Left lung (tissue), 10 donors: ENCODE results near the gene METTL4. TPM values are rescaled to one million over a fixed set of nuclear protein-coding genes. Genes with fewer than 3 reads are reported as not detected.
"Not testable (repeated sequence)": the region's sequence is repeated elsewhere in the genome, so short reads cannot be mapped to it uniquely, and the experiment has no call there.

ENCODE experiments used
- ATAC-seq: fragments of 200-7000 bp; cut with Tn5 transposase; one replicate; pipeline ENCODE4 v1.9.1; 2020; ENCODE audit warnings: moderate library complexity
- DNase-seq, 4 donors: peaks; one replicate each; pipeline ENCODE4 v3.0.0-alpha.2; 2013 to 2020
- H3K27ac ChIP-seq, 2 donors: fragments of 200-600 bp; sonication (generic) in 1 of 2; one replicate each; pipeline versions ENCODE4 v1.5.0 to v1.8.0; 2020 to 2021
- H3K27me3 ChIP-seq, 2 donors: fragments of 200-600 bp; sonication (generic) in 1 of 2; one replicate each; pipeline versions ENCODE4 v1.5.0 to v1.8.0; 2020 to 2021
- H3K36me3 ChIP-seq, 2 donors: fragments of 200-600 bp; sonication (generic) in 1 of 2; one replicate each; pipeline versions ENCODE4 v1.5.0 to v1.8.0; 2020 to 2021
- H3K4me1 ChIP-seq, 2 donors: fragments of 200-600 bp; one replicate each; pipeline ENCODE4 v1.8.0; 2021
- H3K4me3 ChIP-seq, 2 donors: fragments of 200-600 bp; sonication (generic) in 1 of 2; one replicate each; pipeline versions ENCODE4 v1.5.0 to v1.8.0; 2020 to 2021; ENCODE audit warnings: mild to moderate bottlenecking in 1 of 2
- H3K9me3 ChIP-seq, 2 donors: fragments of 200-600 bp; sonication (generic) in 1 of 2; one replicate each; pipeline versions ENCODE4 v1.5.0 to v1.8.0; 2020 to 2021
- intact Hi-C, 2 donors: fragments of 100-400 bp; cut with DNase I; formaldehyde crosslinking; loops; one replicate each; pipeline versions ENCODE4 v1.11.2 to v1.14.2; 2022
- polyA plus RNA-seq, 6 donors: library from polyadenylated mRNA; unstranded; fragments of 120-200 nt; gene quantifications; one replicate each; pipeline ENCODE4 v1.2.1, GENCODE V29; 2013; ENCODE audit not compliant: insufficient read length in 6 of 6
- total RNA-seq, 2 donors: library from RNA; stranded (reverse); fragmentation: NEBNext Ultra II Directional; extraction: Animal tissue kit (Norgen Biotek cat#: 25700); gene quantifications; one replicate each; pipeline ENCODE4 v1.2.1, GENCODE V29; 2021
- TF ChIP-seq, protein P1 (sequence below), 2 donors: fragments of 200-600 bp; sonication (generic) in 1 of 2; IDR thresholded peaks; one replicate each; pipeline versions ENCODE4 v1.5.0 to v1.8.0; 2021; ENCODE audit warnings: antibody characterized with exemption in 2 of 2
- donor health status: DM: no; HTN: yes; CAD: no.
- donor health status: DM: no; HTN: no; CAD: no.

Gene METTL4
- total and polyA plus RNA-seq, 8 donors = 8.7 to 23.6 (median 20.5) TPM

DNA sequence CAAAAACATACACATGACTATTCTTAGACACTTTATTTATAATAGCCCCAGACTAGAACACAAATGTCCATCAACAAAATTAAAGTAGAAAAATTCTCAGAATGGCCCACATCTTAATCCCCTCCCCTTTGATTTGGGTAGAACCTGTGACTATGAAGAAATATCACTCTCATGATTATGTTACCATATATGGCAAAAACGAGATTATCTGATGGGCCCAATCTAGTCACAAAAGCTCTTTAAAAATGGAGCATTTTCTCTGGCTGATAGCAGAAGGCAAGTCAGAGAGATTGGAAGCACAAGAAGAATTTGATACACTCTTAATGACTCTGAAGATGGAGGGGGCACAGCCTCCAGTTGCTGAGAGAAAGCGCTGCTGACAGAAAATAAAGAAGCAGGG is 39.6 kb downstream of the METTL4 start:
- Histone ChIP-seq H3K27ac (no peak overlapping the region), H3K4me1 (no peaks in the 10 kb centered on the region)
- no peak for ATAC-seq

DNA sequence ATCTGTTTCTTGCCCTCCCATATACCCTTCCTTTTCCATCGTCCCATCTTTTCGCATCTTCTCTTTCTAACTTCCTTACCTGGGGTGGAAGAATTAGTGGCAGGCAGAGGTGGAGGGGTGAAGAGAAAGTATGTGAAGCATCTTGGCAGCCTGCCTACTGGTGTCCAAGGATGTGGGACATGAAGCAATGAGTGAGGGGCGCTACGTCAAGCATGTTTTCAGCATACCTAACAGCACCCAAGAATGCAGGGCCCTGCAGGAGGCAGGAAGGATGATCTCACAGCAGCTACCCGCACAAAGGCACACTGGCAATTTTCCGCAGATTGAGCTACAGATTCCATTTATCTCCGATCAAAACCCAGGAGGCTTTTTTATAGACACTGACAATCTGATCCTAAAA is 42.2 kb downstream of the METTL4 start:
- Histone ChIP-seq H3K4me3 (no peak overlapping the region), H3K4me1 (no peaks in the 10 kb centered on the region), H3K27me3 (no peaks in the 10 kb centered on the region), H3K9me3 (no peaks in the 10 kb centered on the region), H3K27ac (no peak overlapping the region), H3K36me3 (no peaks in the 10 kb centered on the region)
- intact Hi-C loops = no loop called here
- ATAC-seq (no peak), DNase-seq (no peak)
- TF ChIP-seq, protein P1, sequence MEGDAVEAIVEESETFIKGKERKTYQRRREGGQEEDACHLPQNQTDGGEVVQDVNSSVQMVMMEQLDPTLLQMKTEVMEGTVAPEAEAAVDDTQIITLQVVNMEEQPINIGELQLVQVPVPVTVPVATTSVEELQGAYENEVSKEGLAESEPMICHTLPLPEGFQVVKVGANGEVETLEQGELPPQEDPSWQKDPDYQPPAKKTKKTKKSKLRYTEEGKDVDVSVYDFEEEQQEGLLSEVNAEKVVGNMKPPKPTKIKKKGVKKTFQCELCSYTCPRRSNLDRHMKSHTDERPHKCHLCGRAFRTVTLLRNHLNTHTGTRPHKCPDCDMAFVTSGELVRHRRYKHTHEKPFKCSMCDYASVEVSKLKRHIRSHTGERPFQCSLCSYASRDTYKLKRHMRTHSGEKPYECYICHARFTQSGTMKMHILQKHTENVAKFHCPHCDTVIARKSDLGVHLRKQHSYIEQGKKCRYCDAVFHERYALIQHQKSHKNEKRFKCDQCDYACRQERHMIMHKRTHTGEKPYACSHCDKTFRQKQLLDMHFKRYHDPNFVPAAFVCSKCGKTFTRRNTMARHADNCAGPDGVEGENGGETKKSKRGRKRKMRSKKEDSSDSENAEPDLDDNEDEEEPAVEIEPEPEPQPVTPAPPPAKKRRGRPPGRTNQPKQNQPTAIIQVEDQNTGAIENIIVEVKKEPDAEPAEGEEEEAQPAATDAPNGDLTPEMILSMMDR (IDR thresholded peaks at IDR 0.05) = no peak

More for the DNA sequence above, 39.6 kb downstream of the METTL4 start:
- intact Hi-C loops = no loop called here
- H3K27me3 ChIP-seq = no peaks in the 10 kb centered on the region
- no peak overlapping the region for H3K4me3 ChIP-seq
- peaks cover 0 to 10% of the 10 kb centered on the region in 2 donors for H3K36me3 ChIP-seq
- no peak for DNase-seq
- TF ChIP-seq, protein P1 (IDR thresholded peaks at IDR 0.05) = no peak
- no peaks in the 10 kb centered on the region for H3K9me3 ChIP-seq

DNA sequence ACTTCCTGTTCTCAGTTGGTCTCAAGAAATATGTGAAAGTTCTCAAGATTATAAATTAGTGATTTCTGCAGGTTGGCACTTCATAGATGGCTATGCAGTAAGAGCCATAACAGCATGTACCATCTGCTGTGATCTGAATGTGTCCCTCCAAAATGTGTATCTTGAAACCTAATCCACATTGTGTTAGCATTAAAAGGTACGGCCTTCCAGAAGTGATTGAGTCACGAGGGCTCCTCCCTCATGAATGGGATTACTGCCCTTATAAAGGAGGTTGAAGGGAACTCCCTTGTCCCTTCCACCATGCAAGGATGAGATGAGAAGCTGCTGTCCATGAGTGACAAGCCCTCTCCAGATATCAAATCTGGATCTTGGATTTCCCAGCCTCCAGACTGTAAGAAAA is 45.0 kb downstream of the METTL4 start:
- intact Hi-C loops = no loop called here
- Histone ChIP-seq H3K9me3 (no peaks in the 10 kb centered on the region), H3K4me1 (no peaks in the 10 kb centered on the region), H3K27me3 (no peaks in the 10 kb centered on the region), H3K27ac (no peak overlapping the region), H3K36me3 (no peaks in the 10 kb centered on the region), H3K4me3 (no peak overlapping the region)
- TF ChIP-seq, protein P1 (IDR thresholded peaks at IDR 0.05) = no peak
- ATAC-seq (no peak), DNase-seq (no peak)

DNA sequence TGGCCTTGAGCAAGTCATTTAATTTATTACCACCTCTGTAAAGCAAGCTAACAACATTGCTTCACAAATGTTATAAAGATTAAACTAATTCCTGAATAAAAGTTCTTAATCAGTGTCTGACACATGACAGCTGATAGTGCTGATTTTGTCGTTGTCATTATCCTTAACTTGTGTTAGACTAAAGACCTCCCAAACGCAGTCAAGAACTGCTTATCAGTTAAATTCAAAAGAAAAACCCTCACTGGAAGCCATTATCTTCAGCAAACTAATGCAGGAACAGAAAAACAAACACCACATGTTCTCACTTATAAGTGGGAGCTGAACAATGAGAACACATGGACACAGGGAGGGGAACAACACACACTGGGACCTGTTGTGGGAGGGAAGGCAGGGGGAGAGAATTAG is 46.5 kb downstream of the METTL4 start:
- H3K4me1 ChIP-seq, H3K27ac ChIP-seq, H3K9me3 ChIP-seq, ATAC-seq, H3K4me3 ChIP-seq, H3K36me3 ChIP-seq, DNase-seq, intact Hi-C loops, H3K27me3 ChIP-seq: not testable (repeated sequence)

DNA sequence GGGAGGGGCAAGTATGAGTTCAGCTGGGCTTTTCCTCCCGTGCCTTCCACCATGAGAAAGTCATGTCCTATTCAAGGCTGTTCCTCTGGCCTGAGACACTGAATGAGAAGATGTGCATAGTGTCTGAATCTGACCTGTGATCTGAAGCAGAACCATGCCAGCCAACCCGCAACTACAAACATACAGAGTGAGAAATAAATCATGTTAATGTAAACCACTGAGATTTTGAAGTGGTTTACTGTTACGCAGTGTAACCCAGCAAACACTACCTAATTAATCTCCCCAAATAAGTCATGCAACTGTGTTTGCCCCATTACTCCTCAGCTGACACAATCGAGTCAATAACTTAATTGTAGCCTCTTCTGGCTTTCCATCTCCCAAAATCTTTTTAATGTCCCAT is 49.2 kb downstream of the METTL4 start:
- H3K27ac ChIP-seq = no peak overlapping the region
- TF ChIP-seq, protein P1 (IDR thresholded peaks at IDR 0.05) = no peak
- intact Hi-C loops = no loop called here
- H3K4me3 ChIP-seq = no peak overlapping the region
- no peak for ATAC-seq
- H3K36me3 ChIP-seq = no peaks in the 10 kb centered on the region
- H3K9me3 ChIP-seq = no peaks in the 10 kb centered on the region
- no peaks in the 10 kb centered on the region for H3K4me1 ChIP-seq
- no peak for DNase-seq
- H3K27me3 ChIP-seq = no peaks in the 10 kb centered on the region

DNA sequence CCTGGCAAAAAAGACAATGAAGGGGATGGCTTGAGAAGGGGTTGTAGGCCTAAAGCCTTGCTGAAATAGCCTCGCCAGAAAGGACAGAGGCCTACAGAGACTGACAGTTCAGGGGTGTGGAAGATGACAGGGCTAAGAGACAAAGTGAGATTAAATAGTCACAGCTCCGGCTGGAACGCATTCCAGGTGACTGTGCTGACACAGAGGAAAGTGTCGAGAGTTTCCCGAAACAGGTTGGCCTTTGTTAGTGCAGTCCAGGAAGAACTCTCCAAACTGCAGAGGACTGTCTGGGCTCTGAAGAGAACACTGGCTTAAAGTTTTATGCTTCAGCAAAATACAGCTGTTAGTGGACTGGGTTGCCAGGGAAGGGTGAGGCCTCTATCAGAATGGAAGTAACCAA is 52.8 kb downstream of the METTL4 start:
- ATAC-seq = peak; percentile 21
- TF ChIP-seq, protein P1 (IDR thresholded peaks at IDR 0.05) = no peak
- no peaks in the 10 kb centered on the region for H3K36me3 ChIP-seq
- no peak overlapping the region for H3K27ac ChIP-seq
- no peaks in the 10 kb centered on the region for H3K27me3 ChIP-seq
- no peaks in the 10 kb centered on the region for H3K9me3 ChIP-seq
- H3K4me3 ChIP-seq = no peak overlapping the region
- no peak for DNase-seq
- intact Hi-C loops = no loop called here
- H3K4me1 ChIP-seq = peaks cover 0 to 12% of the 10 kb centered on the region in 2 donors
